GM19397 (cell line): ENCODE measurements around the gene LTB4R2.

Experiments used
- ATAC-seq: cut with Tn5 transposase; IDR thresholded peaks from one replicate; pipeline ENCODE4 v1.9.1; 2021; ENCODE audit warnings: mild to moderate bottlenecking, moderate library complexity; ENCODE audit not compliant: unreplicated experiment

The LTB4R2 gene

GRCh38 chr14:24277071-24277470, 32.9 kb upstream of the LTB4R2 start:
- no peak for ATAC-seq

- no peak for ATAC-seq
Measured at GRCh38 chr14:24277606-24278321, 32.2 kb upstream of the LTB4R2 start.

GRCh38 chr14:24278424-24278823, 31.5 kb upstream of the LTB4R2 start:
- no peak for ATAC-seq

- peak; percentile 64 for ATAC-seq
Measured at GRCh38 chr14:24279301-24280186, 30.4 kb upstream of the LTB4R2 start.

- ATAC-seq: no peak
Measured at GRCh38 chr14:24280797-24281460, 29.0 kb upstream of the LTB4R2 start.

- no peak for ATAC-seq
Measured at GRCh38 chr14:24281636-24282035, 28.3 kb upstream of the LTB4R2 start.

- ATAC-seq: no peak
Measured at GRCh38 chr14:24282736-24283135, 27.2 kb upstream of the LTB4R2 start.

GRCh38 chr14:24283796-24284460, 26.0 kb upstream of the LTB4R2 start:
- no peak for ATAC-seq

- ATAC-seq: no peak
Measured at GRCh38 chr14:24284501-24285035, 25.4 kb upstream of the LTB4R2 start.

- no peak for ATAC-seq
Measured at GRCh38 chr14:24285351-24285750, 24.6 kb upstream of the LTB4R2 start.

- ATAC-seq: no peak
Measured at GRCh38 chr14:24286996-24287395, 22.9 kb upstream of the LTB4R2 start.

- no peak for ATAC-seq
Measured at GRCh38 chr14:24289649-24290280, 20.2 kb upstream of the LTB4R2 start.

- ATAC-seq: no peak
Measured at GRCh38 chr14:24290746-24291145, 19.2 kb upstream of the LTB4R2 start.

- ATAC-seq: no peak
Measured at GRCh38 chr14:24291446-24292117, 18.4 kb upstream of the LTB4R2 start.

GRCh38 chr14:24292118-24292807, 17.7 kb upstream of the LTB4R2 start:
- ATAC-seq: no peak

- no peak for ATAC-seq
Measured at GRCh38 chr14:24293525-24293924, 16.4 kb upstream of the LTB4R2 start.

- peak; percentile 45 for ATAC-seq
Measured at GRCh38 chr14:24296341-24297157, 13.4 kb upstream of the LTB4R2 start.
